ENCODE measurements around the gene IER3IP1. TPM values are rescaled to one million over a fixed set of nuclear protein-coding genes. Genes with fewer than 3 reads are reported as not detected.

IER3IP1 gene
- total and polyA plus RNA-seq, 2 of the 13 experiments (the other 11 are each of a cell fraction or from before 2014, with no cell fraction given): 18.7 to 26.1 TPM

DNA sequence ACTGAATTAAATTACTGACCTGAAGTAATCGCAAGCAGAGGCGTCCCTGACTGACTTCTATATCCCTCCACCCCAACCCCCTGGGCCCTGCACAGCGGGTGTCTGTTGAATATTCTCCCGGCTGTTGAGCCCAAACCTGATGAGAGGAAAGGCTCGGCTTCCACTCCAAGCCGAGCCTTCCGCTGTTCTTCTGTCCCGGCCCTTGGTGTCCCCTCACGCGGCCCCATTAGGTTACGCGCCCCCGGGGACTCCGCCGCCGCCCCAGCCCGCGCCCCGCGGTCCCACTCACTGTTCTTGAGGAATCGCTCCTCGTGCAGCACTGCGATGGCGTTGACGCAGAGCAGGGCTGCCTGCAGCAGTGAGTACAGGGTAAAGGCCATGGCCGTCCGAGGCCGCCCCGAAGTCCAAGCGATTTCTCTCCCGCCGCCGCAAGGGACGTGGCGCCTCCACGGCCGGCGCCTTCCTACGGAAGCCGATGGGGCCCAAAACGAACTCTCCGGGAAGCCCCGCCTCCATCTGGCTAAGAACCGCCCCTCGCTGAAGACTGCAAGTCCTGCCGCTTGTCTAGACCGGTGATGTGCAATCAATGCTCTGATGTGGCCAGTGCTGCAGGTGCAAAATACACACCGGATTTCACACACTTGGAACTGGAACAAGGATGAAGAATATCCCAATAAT is at the start of gene IER3IP1 (continued):
- TF ChIP-seq, protein P1, sequence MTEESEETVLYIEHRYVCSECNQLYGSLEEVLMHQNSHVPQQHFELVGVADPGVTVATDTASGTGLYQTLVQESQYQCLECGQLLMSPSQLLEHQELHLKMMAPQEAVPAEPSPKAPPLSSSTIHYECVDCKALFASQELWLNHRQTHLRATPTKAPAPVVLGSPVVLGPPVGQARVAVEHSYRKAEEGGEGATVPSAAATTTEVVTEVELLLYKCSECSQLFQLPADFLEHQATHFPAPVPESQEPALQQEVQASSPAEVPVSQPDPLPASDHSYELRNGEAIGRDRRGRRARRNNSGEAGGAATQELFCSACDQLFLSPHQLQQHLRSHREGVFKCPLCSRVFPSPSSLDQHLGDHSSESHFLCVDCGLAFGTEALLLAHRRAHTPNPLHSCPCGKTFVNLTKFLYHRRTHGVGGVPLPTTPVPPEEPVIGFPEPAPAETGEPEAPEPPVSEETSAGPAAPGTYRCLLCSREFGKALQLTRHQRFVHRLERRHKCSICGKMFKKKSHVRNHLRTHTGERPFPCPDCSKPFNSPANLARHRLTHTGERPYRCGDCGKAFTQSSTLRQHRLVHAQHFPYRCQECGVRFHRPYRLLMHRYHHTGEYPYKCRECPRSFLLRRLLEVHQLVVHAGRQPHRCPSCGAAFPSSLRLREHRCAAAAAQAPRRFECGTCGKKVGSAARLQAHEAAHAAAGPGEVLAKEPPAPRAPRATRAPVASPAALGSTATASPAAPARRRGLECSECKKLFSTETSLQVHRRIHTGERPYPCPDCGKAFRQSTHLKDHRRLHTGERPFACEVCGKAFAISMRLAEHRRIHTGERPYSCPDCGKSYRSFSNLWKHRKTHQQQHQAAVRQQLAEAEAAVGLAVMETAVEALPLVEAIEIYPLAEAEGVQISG (CRISPR knock-in tag; IDR thresholded peaks at IDR 0.05): peak; percentile 70
- peak; percentile 76; the same call in 1 of the 2 replicates for TF ChIP-seq ARHGAP35 (CRISPR knock-in tag; IDR thresholded peaks at IDR 0.05; ENCODE audit: borderline replicate concordance)
- TF ChIP-seq, protein P2, sequence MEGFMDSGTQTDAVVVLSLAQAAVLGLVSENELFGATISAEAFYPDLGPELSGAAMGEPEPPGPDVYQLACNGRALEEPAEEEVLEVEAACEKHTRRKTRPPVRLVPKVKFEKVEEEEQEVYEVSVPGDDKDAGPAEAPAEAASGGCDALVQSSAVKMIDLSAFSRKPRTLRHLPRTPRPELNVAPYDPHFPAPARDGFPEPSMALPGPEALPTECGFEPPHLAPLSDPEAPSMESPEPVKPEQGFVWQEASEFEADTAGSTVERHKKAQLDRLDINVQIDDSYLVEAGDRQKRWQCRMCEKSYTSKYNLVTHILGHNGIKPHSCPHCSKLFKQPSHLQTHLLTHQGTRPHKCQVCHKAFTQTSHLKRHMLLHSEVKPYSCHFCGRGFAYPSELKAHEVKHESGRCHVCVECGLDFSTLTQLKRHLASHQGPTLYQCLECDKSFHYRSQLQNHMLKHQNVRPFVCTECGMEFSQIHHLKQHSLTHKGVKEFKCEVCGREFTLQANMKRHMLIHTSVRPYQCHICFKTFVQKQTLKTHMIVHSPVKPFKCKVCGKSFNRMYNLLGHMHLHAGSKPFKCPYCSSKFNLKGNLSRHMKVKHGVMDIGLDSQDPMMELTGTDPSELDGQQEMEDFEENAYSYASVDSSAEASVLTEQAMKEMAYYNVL (CRISPR knock-in tag; IDR thresholded peaks at IDR 0.05; ENCODE audit: borderline replicate concordance): peak; percentile 24; the same call in 1 of the 2 replicates
- TF ChIP-seq, protein P3, sequence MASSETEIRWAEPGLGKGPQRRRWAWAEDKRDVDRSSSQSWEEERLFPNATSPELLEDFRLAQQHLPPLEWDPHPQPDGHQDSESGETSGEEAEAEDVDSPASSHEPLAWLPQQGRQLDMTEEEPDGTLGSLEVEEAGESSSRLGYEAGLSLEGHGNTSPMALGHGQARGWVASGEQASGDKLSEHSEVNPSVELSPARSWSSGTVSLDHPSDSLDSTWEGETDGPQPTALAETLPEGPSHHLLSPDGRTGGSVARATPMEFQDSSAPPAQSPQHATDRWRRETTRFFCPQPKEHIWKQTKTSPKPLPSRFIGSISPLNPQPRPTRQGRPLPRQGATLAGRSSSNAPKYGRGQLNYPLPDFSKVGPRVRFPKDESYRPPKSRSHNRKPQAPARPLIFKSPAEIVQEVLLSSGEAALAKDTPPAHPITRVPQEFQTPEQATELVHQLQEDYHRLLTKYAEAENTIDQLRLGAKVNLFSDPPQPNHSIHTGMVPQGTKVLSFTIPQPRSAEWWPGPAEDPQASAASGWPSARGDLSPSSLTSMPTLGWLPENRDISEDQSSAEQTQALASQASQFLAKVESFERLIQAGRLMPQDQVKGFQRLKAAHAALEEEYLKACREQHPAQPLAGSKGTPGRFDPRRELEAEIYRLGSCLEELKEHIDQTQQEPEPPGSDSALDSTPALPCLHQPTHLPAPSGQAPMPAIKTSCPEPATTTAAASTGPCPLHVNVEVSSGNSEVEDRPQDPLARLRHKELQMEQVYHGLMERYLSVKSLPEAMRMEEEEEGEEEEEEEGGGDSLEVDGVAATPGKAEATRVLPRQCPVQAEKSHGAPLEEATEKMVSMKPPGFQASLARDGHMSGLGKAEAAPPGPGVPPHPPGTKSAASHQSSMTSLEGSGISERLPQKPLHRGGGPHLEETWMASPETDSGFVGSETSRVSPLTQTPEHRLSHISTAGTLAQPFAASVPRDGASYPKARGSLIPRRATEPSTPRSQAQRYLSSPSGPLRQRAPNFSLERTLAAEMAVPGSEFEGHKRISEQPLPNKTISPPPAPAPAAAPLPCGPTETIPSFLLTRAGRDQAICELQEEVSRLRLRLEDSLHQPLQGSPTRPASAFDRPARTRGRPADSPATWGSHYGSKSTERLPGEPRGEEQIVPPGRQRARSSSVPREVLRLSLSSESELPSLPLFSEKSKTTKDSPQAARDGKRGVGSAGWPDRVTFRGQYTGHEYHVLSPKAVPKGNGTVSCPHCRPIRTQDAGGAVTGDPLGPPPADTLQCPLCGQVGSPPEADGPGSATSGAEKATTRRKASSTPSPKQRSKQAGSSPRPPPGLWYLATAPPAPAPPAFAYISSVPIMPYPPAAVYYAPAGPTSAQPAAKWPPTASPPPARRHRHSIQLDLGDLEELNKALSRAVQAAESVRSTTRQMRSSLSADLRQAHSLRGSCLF (CRISPR knock-in tag; IDR thresholded peaks at IDR 0.05; ENCODE audit: borderline replicate concordance): 0 out of 2 replicates have a peak, but pooled peaks have one; percentile 20
- peak; percentile 52; the same call in 1 of the 2 replicates for TF ChIP-seq FOXK1 (CRISPR knock-in tag; IDR thresholded peaks at IDR 0.05; ENCODE audit: borderline replicate concordance, low read depth)
- peak; percentile 98 for TF ChIP-seq DMAP1 (CRISPR knock-in tag; IDR thresholded peaks at IDR 0.05)
- TF ChIP-seq, protein P4, sequence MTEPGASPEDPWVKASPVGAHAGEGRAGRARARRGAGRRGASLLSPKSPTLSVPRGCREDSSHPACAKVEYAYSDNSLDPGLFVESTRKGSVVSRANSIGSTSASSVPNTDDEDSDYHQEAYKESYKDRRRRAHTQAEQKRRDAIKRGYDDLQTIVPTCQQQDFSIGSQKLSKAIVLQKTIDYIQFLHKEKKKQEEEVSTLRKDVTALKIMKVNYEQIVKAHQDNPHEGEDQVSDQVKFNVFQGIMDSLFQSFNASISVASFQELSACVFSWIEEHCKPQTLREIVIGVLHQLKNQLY (CRISPR knock-in tag; IDR thresholded peaks at IDR 0.05): peak; percentile 17; the same call in 1 of the 2 replicates
- TF ChIP-seq ZNF891 (CRISPR knock-in tag; IDR thresholded peaks at IDR 0.05): peak; percentile 44; the same call in 1 of the 2 replicates
- TF ChIP-seq GABPB1 (CRISPR knock-in tag; IDR thresholded peaks at IDR 0.05): peak; percentile 80
- TF ChIP-seq, protein P5, sequence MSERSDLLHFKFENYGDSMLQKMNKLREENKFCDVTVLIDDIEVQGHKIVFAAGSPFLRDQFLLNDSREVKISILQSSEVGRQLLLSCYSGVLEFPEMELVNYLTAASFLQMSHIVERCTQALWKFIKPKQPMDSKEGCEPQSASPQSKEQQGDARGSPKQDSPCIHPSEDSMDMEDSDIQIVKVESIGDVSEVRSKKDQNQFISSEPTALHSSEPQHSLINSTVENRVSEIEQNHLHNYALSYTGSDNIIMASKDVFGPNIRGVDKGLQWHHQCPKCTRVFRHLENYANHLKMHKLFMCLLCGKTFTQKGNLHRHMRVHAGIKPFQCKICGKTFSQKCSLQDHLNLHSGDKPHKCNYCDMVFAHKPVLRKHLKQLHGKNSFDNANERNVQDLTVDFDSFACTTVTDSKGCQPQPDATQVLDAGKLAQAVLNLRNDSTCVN (CRISPR knock-in tag; IDR thresholded peaks at IDR 0.05; ENCODE audit: borderline replicate concordance): 0 out of 2 replicates have a peak, but pooled peaks have one; percentile 41
- TF ChIP-seq ETV5 (CRISPR knock-in tag; IDR thresholded peaks at IDR 0.05; ENCODE audit: borderline replicate concordance): peak; percentile 50
- peak; percentile 79 for TF ChIP-seq HNRNPLL (IDR thresholded peaks at IDR 0.05; ENCODE audit: low read depth, low read length, poor library complexity, severe bottlenecking)
- no peak; the same call in 1 of the 2 replicates for TF ChIP-seq NCOR1 (IDR thresholded peaks at IDR 0.05; ENCODE audit: borderline replicate concordance, low read length)
- TF ChIP-seq, protein P6, sequence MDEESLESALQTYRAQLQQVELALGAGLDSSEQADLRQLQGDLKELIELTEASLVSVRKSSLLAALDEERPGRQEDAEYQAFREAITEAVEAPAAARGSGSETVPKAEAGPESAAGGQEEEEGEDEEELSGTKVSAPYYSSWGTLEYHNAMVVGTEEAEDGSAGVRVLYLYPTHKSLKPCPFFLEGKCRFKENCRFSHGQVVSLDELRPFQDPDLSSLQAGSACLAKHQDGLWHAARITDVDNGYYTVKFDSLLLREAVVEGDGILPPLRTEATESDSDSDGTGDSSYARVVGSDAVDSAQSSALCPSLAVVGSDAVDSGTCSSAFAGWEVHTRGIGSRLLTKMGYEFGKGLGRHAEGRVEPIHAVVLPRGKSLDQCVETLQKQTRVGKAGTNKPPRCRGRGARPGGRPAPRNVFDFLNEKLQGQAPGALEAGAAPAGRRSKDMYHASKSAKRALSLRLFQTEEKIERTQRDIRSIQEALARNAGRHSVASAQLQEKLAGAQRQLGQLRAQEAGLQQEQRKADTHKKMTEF (CRISPR knock-in tag; IDR thresholded peaks at IDR 0.05): peak; percentile 52; the same call in 1 of the 2 replicates
